GM12878 (cell line): ENCODE data around the gene MAP3K5. TPM values are rescaled to one million over a fixed set of nuclear protein-coding genes. Genes with fewer than 3 reads are reported as not detected.

ENCODE experiments used
- ATAC-seq: fragments of 200-7000 bp; cut with Tn5 transposase; 3 replicates; pipeline ENCODE4 v1.9.1; 2020; ENCODE audit warnings: mild to moderate bottlenecking, moderate library complexity
- BruUV-seq: library from RNA; stranded (reverse); fragments of 400-500 nt; replicated peaks from 2 replicates; lab custom pipeline; 2021; lab: Mats Ljungman, UMichigan
- CTCF ChIA-PET: fragments of 300-600 bp; sonication (Branson Sonifier 250); formaldehyde crosslinking; extraction: SDS; loops from one replicate; lab custom pipeline; 2021; ENCODE audit warnings: inconsistent platforms; lab: Yijun Ruan, JAX
- POLR2A ChIA-PET: fragments of 350-600 bp; formaldehyde crosslinking; extraction: SDS; loops from one replicate; lab custom pipeline; 2021; ENCODE audit warnings: inconsistent platforms; lab: Charles Lee
- RAD21 ChIA-PET: fragments of 300-600 bp; sonication (Branson Sonifier 250); formaldehyde crosslinking; loops from one replicate; lab custom pipeline; 2023; ENCODE audit warnings: antibody characterized with exemption; ENCODE audit not compliant: unreplicated experiment; lab: Charles Lee
- SMC1A ChIA-PET: fragments of 300-600 bp; sonication (Branson Sonifier 250); formaldehyde crosslinking; loops from one replicate; lab custom pipeline; 2023; ENCODE audit not compliant: unreplicated experiment, uncharacterized antibody; lab: Charles Lee
- DNase-seq: peaks from one replicate; pipeline ENCODE4 v3.0.0-alpha.2; 2011; ENCODE audit warnings: low read depth, low spot score
- FAIRE-seq: peaks from 3 replicates; lab custom pipeline; 2011; peaks lifted over from hg19 to GRCh38; lab: Jason Lieb, UNC
- H2AFZ ChIP-seq: 2 replicates; pipeline ENCODE4 v1.6.0; 2011; ENCODE audit warnings: low read depth, low read length, control low read depth; ENCODE audit not compliant: control insufficient read depth
- H3K27ac ChIP-seq: 2 replicates; pipeline ENCODE4 v1.5.1; 2011; ENCODE audit warnings: control low read depth; ENCODE audit not compliant: control insufficient read depth, insufficient read depth
- H3K27me3 ChIP-seq, 2 experiments: replicated peaks in 1 of 2; 2 replicates each; pipeline versions ENCODE4 v1.6.0 to v1.6.1; 2011; ENCODE audit warnings: low read length in 1 of 2; ENCODE audit not compliant: control insufficient read depth in 2 of 2, insufficient read depth in 2 of 2
- H3K36me3 ChIP-seq, 2 experiments: 2 replicates each; pipeline ENCODE4 v1.5.1; 2011; ENCODE audit warnings: low read length in 1 of 2; ENCODE audit not compliant: control insufficient read depth in 2 of 2, insufficient read depth in 2 of 2
- H3K4me1 ChIP-seq: 2 replicates; pipeline ENCODE4 v1.6.1; 2011; ENCODE audit warnings: mild to moderate bottlenecking, low read length, moderate library complexity, mixed read lengths; ENCODE audit not compliant: control insufficient read depth, insufficient read depth
- H3K4me2 ChIP-seq: 2 replicates; pipeline ENCODE4 v1.6.0; 2011; ENCODE audit warnings: control low read depth; ENCODE audit not compliant: control insufficient read depth, insufficient read depth
- H3K4me3 ChIP-seq: fragments of 200-600 bp; sonication (generic); 2 replicates; pipeline ENCODE4 v1.5.1; 2016
- H3K79me2 ChIP-seq: 2 replicates; pipeline ENCODE4 v1.6.0; 2011; ENCODE audit warnings: low read length; ENCODE audit not compliant: control insufficient read depth, insufficient read depth
- H3K9ac ChIP-seq: 2 replicates; pipeline ENCODE4 v1.8.0; 2011; ENCODE audit warnings: low read length, control low read depth, mixed read lengths; ENCODE audit not compliant: control insufficient read depth, insufficient read depth
- H3K9me3 ChIP-seq: replicated peaks from 3 replicates; pipeline ENCODE4 v1.5.1; 2011; ENCODE audit warnings: mild to moderate bottlenecking, low read length; ENCODE audit not compliant: control insufficient read depth, insufficient read depth
- H4K20me1 ChIP-seq: 2 replicates; pipeline ENCODE4 v1.6.0; 2011; ENCODE audit not compliant: control insufficient read depth, insufficient read depth
- BCL11A ChIP-seq: IDR thresholded peaks from 2 replicates; pipeline ENCODE4 v1.6.1; 2011; ENCODE audit warnings: low read depth, low read length
- BCLAF1 ChIP-seq: fragments of 450-650 bp; IDR thresholded peaks from 2 replicates; pipeline ENCODE4 v1.6.1; 2017; ENCODE audit warnings: antibody characterized with exemption, mild to moderate bottlenecking, moderate library complexity
- CBX3 ChIP-seq: fragments of 200-600 bp; sonication (generic); IDR thresholded peaks from 2 replicates; pipeline ENCODE4 v1.6.1; 2016; ENCODE audit warnings: low read depth, borderline replicate concordance
- LARP7 ChIP-seq: fragments of 450-650 bp; IDR thresholded peaks from 2 replicates; pipeline ENCODE4 v1.6.1; 2017; ENCODE audit warnings: mild to moderate bottlenecking
- MXI1 ChIP-seq: fragments of 150-350 bp; IDR thresholded peaks from 2 replicates; pipeline ENCODE4 v1.6.1; 2011; ENCODE audit warnings: low read depth, mild to moderate bottlenecking, inconsistent platforms, low read length, improper control_type of control experiment
- NFXL1 ChIP-seq: fragments of 450-650 bp; IDR thresholded peaks from 2 replicates; pipeline ENCODE4 v1.6.1; 2017; ENCODE audit warnings: antibody characterized with exemption, mild to moderate bottlenecking, borderline replicate concordance
- POU2F2 ChIP-seq: IDR thresholded peaks from 3 replicates; pipeline ENCODE4 v1.6.1; 2011; ENCODE audit warnings: low read depth, mild to moderate bottlenecking, low read length, borderline replicate concordance
- STAT3 ChIP-seq: IDR thresholded peaks from 2 replicates; pipeline ENCODE4 v1.6.1; 2011; ENCODE audit warnings: low read depth, low read length, improper control_type of control experiment
- ZBTB33 ChIP-seq: fragments of 450-650 bp; IDR thresholded peaks from 2 replicates; pipeline ENCODE4 v1.6.1; 2017; ENCODE audit warnings: mild to moderate bottlenecking
- ZSCAN29 ChIP-seq: fragments of 450-650 bp; IDR thresholded peaks from 2 replicates; pipeline ENCODE4 v1.6.1; 2017; ENCODE audit warnings: mild to moderate bottlenecking, moderate library complexity
- ZZZ3 ChIP-seq: IDR thresholded peaks from 2 replicates; pipeline ENCODE4 v1.6.1; 2011; ENCODE audit warnings: low read depth; ENCODE audit not compliant: control insufficient read depth, insufficient read length
- whole genome bisulfite sequencing: methylation state at CpG from one replicate; pipeline ENCODE4 v1.1.6; 2016; ENCODE audit warnings: low lambda C conversion rate; ENCODE audit not compliant: insufficient replicate concordance, insufficient coverage; ENCODE audit errors: missing lambda C conversion rate; 5-methylcytosine and 5-hydroxymethylcytosine counted together
- in situ Hi-C: fragments of 300-500 bp; cut with MboI; formaldehyde crosslinking; loops from 9 replicates; pipeline ENCODE4 v1.14.3; 2018; ENCODE audit warnings: mixed read lengths
- intact Hi-C: fragments of 100-400 bp; cut with micrococcal nuclease; formaldehyde crosslinking; loops from one replicate; pipeline ENCODE4 v1.14.2; 2022; ENCODE audit not compliant: unreplicated experiment
- polyA plus RNA-seq, 11 experiments: library from polyadenylated mRNA; depleted of rRNA in 4 of 11; unstranded in 6 of 11; stranded (reverse) in 5 of 11; fragments of >200 nt; fragmentation: Nextera tagmentation in 4 of 11; fragmentation: Illumina TruSeq in 1 of 11; extraction: Ambion mirVana in 4 of 11; extraction: Trizol in 1 of 11; gene quantifications; 1 replicate in 1 of 11; 2 replicates in 10 of 11; pipeline versions ENCODE4 v1.2.1 to v1.2.3, GENCODE V29; 2011 to 2016; ENCODE audit warnings: inconsistent platforms in 2 of 11, missing spikeins in 2 of 11, low read depth in 1 of 11
- total RNA-seq, 4 experiments: library from RNA; depleted of rRNA in 3 of 4; stranded (reverse); fragments of >200 nt in 3 of 4; fragmentation: Illumina TruSeq in 1 of 4; extraction: Trizol in 1 of 4; gene quantifications; 2 replicates each; pipeline versions ENCODE4 v1.2.1 to v1.2.3, GENCODE V29; 2013 to 2021

MAP3K5 gene
- total and polyA plus RNA-seq, 10 of the 15 experiments (the other 5 are each of a cell fraction or from before 2014, with no cell fraction given): 5.4 to 34.3 (median 26.4) TPM

GRCh38 chr6:136795996-136796395, 3.7 kb upstream of the MAP3K5 start:
- Histone ChIP-seq H3K4me1 (peaks cover 4% of the 10 kb centered on the region), H4K20me1 (no peaks in the 10 kb centered on the region), H3K27me3 (no peaks in the 10 kb centered on the region), H2AFZ (no peak overlapping the region), H3K79me2 (peaks cover 26% of the 10 kb centered on the region), H3K27ac (no peak overlapping the region), H3K4me3 (no peak overlapping the region), H3K9ac (no peak overlapping the region), H3K36me3 (no peaks in the 10 kb centered on the region), H3K9me3 (no peaks in the 10 kb centered on the region; the same call in 2 of the 3 replicates), H3K4me2 (no peak overlapping the region)
- 81% methylated on average over 5 of the region's 5 CpGs for WGBS
- no peak for ATAC-seq
- RAD21 ChIA-PET: interaction anchor here (2.8 kb wide), 1 partner anchor 152 kb away, joined by 35 read pairs; no protein-coding TSS in a partner anchor
- CTCF ChIA-PET: interaction anchor here (5.9 kb wide), 1 partner anchor 151 kb away, joined by 81 read pairs; no protein-coding TSS in a partner anchor
- FAIRE-seq: no peak
- intact Hi-C loops (no loop called here), in situ Hi-C loops (loop anchor here (10.0 kb wide), 1 partner anchor 511 kb away; the partner anchor contains the start of gene BCLAF1)
- DNase-seq: no peak
- BruUV-seq: no TSS peak
- TF ChIP-seq POU2F2: no peak
- TF ChIP-seq ZBTB33: no peak
- no peak for TF ChIP-seq NFXL1
- no peak for TF ChIP-seq STAT3
- no peak for TF ChIP-seq BCL11A
- no peak for TF ChIP-seq MXI1
- no peak for TF ChIP-seq ZSCAN29
- no peak for TF ChIP-seq ZZZ3
- TF ChIP-seq CBX3: no peak
- TF ChIP-seq LARP7: no peak
- no peak for TF ChIP-seq BCLAF1
- POLR2A ChIA-PET: no interaction called here
- SMC1A ChIA-PET: interaction anchor here (2.9 kb wide), 1 partner anchor 151 kb away, joined by 51 read pairs; no protein-coding TSS in a partner anchor
